H1 (cell line): ENCODE data around the gene INPP5E. TPM values are rescaled to one million over a fixed set of nuclear protein-coding genes. Genes with fewer than 3 reads are reported as not detected.

Experiments
- CTCF ChIA-PET: fragments of 300-600 bp; sonication (Branson Sonifier 250); formaldehyde crosslinking; loops from one replicate; lab custom pipeline; 2021; ENCODE audit not compliant: partially characterized antibody; lab: Charles Lee
- POLR2A ChIA-PET: fragments of 300-600 bp; sonication (Branson Sonifier 250); formaldehyde crosslinking; loops from one replicate; lab custom pipeline; 2021; ENCODE audit warnings: inconsistent platforms; ENCODE audit not compliant: partially characterized antibody; lab: Charles Lee
- DNase-seq, 2 experiments: peaks; one replicate each; pipeline versions ENCODE4 v3.0.0 to v3.0.0-alpha.2; 2010 to 2022; ENCODE audit warnings: low spot score in 2 of 2, low read depth in 1 of 2, mixed read lengths in 1 of 2
- FAIRE-seq: peaks from 2 replicates; lab custom pipeline; 2011; peaks lifted over from hg19 to GRCh38; lab: Jason Lieb, UNC
- H2AFZ ChIP-seq: 2 replicates; pipeline ENCODE4 v1.8.1; 2012; ENCODE audit warnings: low read length, inconsistent platforms
- H2AK5ac ChIP-seq: 2 replicates; pipeline ENCODE4 v1.6.1; 2013; ENCODE audit warnings: low read depth, low read length
- H2BK120ac ChIP-seq: replicated peaks from 2 replicates; pipeline ENCODE3; 2013; ENCODE audit warnings: low read depth, low read length, inconsistent platforms
- H2BK12ac ChIP-seq: 2 replicates; pipeline ENCODE4 v1.6.1; 2013; ENCODE audit warnings: low read depth, low read length
- H2BK15ac ChIP-seq: 2 replicates; pipeline ENCODE4 v1.6.1; 2013; ENCODE audit warnings: low read length
- H2BK20ac ChIP-seq: 2 replicates; pipeline ENCODE4 v1.6.1; 2013; ENCODE audit warnings: low read length
- H2BK5ac ChIP-seq: 2 replicates; pipeline ENCODE4 v1.6.1; 2013; ENCODE audit warnings: low read depth, low read length
- H3K14ac ChIP-seq: 2 replicates; pipeline ENCODE4 v1.6.1; 2013; ENCODE audit warnings: inconsistent platforms; ENCODE audit not compliant: insufficient read length
- H3K18ac ChIP-seq: 2 replicates; pipeline ENCODE4 v1.6.1; 2013; ENCODE audit warnings: low read length; ENCODE audit errors: extremely low read depth
- H3K23ac ChIP-seq: 2 replicates; pipeline ENCODE4 v1.6.1; 2013; ENCODE audit warnings: inconsistent platforms; ENCODE audit not compliant: insufficient read length
- H3K23me2 ChIP-seq: 2 replicates; pipeline ENCODE4 v1.6.1; 2013; ENCODE audit warnings: low read depth, low read length
- H3K27ac ChIP-seq: 2 replicates; pipeline ENCODE4 v1.6.1; 2011; ENCODE audit warnings: low read depth, low read length, inconsistent platforms
- H3K27me3 ChIP-seq, 4 experiments: replicated peaks in 1 of 4; 1 replicate in 1 of 4; 2 replicates in 3 of 4; pipeline versions ENCODE4 v1.6.1 to v1.8.1; 2011 to 2013; ENCODE audit warnings: low read length in 3 of 4, mild to moderate bottlenecking in 3 of 4, inconsistent platforms in 2 of 4, mixed read lengths in 2 of 4, moderate library complexity in 1 of 4; ENCODE audit not compliant: control insufficient read depth in 3 of 4, insufficient read depth in 3 of 4; ENCODE audit errors: extremely low read depth in 1 of 4
- H3K36me3 ChIP-seq, 4 experiments: 2 replicates each; pipeline versions ENCODE4 v1.6.1 to v1.8.1; 2011 to 2013; ENCODE audit warnings: mild to moderate bottlenecking in 4 of 4, low read length in 3 of 4, moderate library complexity in 2 of 4, control low read depth in 1 of 4, inconsistent platforms in 1 of 4; ENCODE audit not compliant: insufficient read depth in 4 of 4, control insufficient read depth in 2 of 4
- H3K4ac ChIP-seq: replicated peaks from 2 replicates; pipeline ENCODE3; 2013; ENCODE audit warnings: low read length, low read depth, mixed read lengths, inconsistent platforms; ENCODE audit not compliant: insufficient read length
- H3K4me1 ChIP-seq, 4 experiments: replicated peaks in 1 of 4; 1 replicate in 1 of 4; 2 replicates in 3 of 4; pipeline versions ENCODE4 v1.6.1 to v1.8.1; 2011 to 2013; ENCODE audit warnings: low read length in 3 of 4, inconsistent platforms in 2 of 4, mixed read lengths in 1 of 4; ENCODE audit not compliant: insufficient read depth in 4 of 4, control insufficient read depth in 3 of 4
- H3K4me2 ChIP-seq, 2 experiments: 2 replicates each; pipeline versions ENCODE4 v1.6.1 to v1.8.1; 2011 to 2013; ENCODE audit warnings: low read depth in 2 of 2, low read length in 2 of 2, control low read depth in 1 of 2, inconsistent platforms in 1 of 2, mild to moderate bottlenecking in 1 of 2; ENCODE audit not compliant: insufficient read depth in 1 of 2
- H3K4me3 ChIP-seq, 4 experiments: fragments of 200-600, 300-600 bp in 1 of 4; sonication (generic), shearing (Covaris generic), sonication (Bioruptor Twin) in 1 of 4; 2 replicates each; pipeline versions ENCODE4 v1.5.1 to v1.8.1; 2011 to 2016; ENCODE audit warnings: low read length in 4 of 4, low read depth in 3 of 4, control low read depth in 2 of 4, inconsistent platforms in 2 of 4, mild to moderate bottlenecking in 2 of 4, mixed read lengths in 1 of 4, moderate library complexity in 1 of 4; ENCODE audit not compliant: insufficient read depth in 2 of 4; ENCODE audit errors: extremely low read depth in 1 of 4
- H3K56ac ChIP-seq: replicated peaks from 2 replicates; pipeline ENCODE3; 2013; ENCODE audit warnings: low read depth, mild to moderate bottlenecking, mixed read lengths, low read length, inconsistent platforms; ENCODE audit not compliant: insufficient read length
- H3K79me1 ChIP-seq: 2 replicates; pipeline ENCODE4 v1.6.1; 2013; ENCODE audit warnings: low read depth, low read length, control low read depth
- H3K79me2 ChIP-seq, 2 experiments: 2 replicates each; pipeline versions ENCODE4 v1.6.1 to v1.8.1; 2012 to 2013; ENCODE audit warnings: low read length in 2 of 2, mild to moderate bottlenecking in 2 of 2, inconsistent platforms in 1 of 2; ENCODE audit not compliant: insufficient read depth in 2 of 2, control insufficient read depth in 1 of 2
- H3K9ac ChIP-seq, 4 experiments: replicated peaks in 1 of 4; 1 replicate in 1 of 4; 2 replicates in 3 of 4; pipeline versions ENCODE4 v1.6.1 to v1.8.1; 2011 to 2013; ENCODE audit warnings: low read depth in 3 of 4, low read length in 3 of 4, control low read depth in 2 of 4, mild to moderate bottlenecking in 2 of 4, moderate library complexity in 2 of 4, inconsistent platforms in 1 of 4; ENCODE audit errors: extremely low read depth in 1 of 4
- H3K9me3 ChIP-seq, 2 experiments: 2 replicates each; pipeline versions ENCODE4 v1.6.1 to v1.8.1; 2012 to 2013; ENCODE audit warnings: mild to moderate bottlenecking in 2 of 2, moderate library complexity in 2 of 2, control low read depth in 1 of 2, inconsistent platforms in 1 of 2, low read depth in 1 of 2, low read length in 1 of 2, mixed read lengths in 1 of 2; ENCODE audit not compliant: insufficient read depth in 2 of 2
- H4K20me1 ChIP-seq, 2 experiments: replicated peaks in 1 of 2; 2 replicates each; pipeline versions ENCODE3 to v1.8.1; 2011 to 2013; ENCODE audit warnings: inconsistent platforms in 2 of 2, low read length in 2 of 2, mild to moderate bottlenecking in 1 of 2; ENCODE audit not compliant: insufficient read depth in 2 of 2, control insufficient read depth in 1 of 2
- H4K5ac ChIP-seq: 2 replicates; pipeline ENCODE4 v1.6.1; 2013; ENCODE audit warnings: low read length, low read depth, mixed read lengths, inconsistent platforms; ENCODE audit not compliant: insufficient read length
- H4K8ac ChIP-seq: 2 replicates; pipeline ENCODE4 v1.8.0; 2013; ENCODE audit warnings: mild to moderate bottlenecking, moderate library complexity, low read length, inconsistent platforms; ENCODE audit not compliant: insufficient read depth; ENCODE audit errors: extremely low read depth
- H4K91ac ChIP-seq: replicated peaks from 2 replicates; pipeline ENCODE3; 2013; ENCODE audit warnings: low read length, mixed read lengths, inconsistent platforms; ENCODE audit not compliant: insufficient read length
- CEBPB ChIP-seq: IDR thresholded peaks from 2 replicates; pipeline ENCODE4 v1.6.1; 2012; ENCODE audit warnings: low read depth, low read length
- POLR2A ChIP-seq, 2 experiments: IDR thresholded peaks; 1 replicate in 1 of 2; 2 replicates in 1 of 2; pipeline ENCODE4 v1.6.1; 2011; ENCODE audit warnings: low read depth in 2 of 2, low read length in 2 of 2, mild to moderate bottlenecking in 2 of 2; ENCODE audit errors: control extremely low read depth in 1 of 2
- RBBP5 ChIP-seq: IDR thresholded peaks from 2 replicates; pipeline ENCODE4 v1.7.1; 2012; ENCODE audit warnings: low read depth, mild to moderate bottlenecking, inconsistent platforms, low read length, moderate library complexity, borderline replicate concordance
- WGBS, 2 experiments: shearing (Covaris generic) in 1 of 2; methylation state at CpG; one replicate each; pipeline versions ENCODE4 v1.1.6 to v1.1.7; 2013 to 2015; ENCODE audit warnings: low lambda C conversion rate in 2 of 2, mixed read lengths in 2 of 2, inconsistent platforms in 1 of 2, low coverage in 1 of 2, missing lambda C conversion rate in 1 of 2; ENCODE audit not compliant: insufficient replicate concordance in 2 of 2, insufficient coverage in 1 of 2, insufficient read length in 1 of 2; ENCODE audit errors: extremely low coverage in 1 of 2, missing lambda C conversion rate in 1 of 2; 5-methylcytosine and 5-hydroxymethylcytosine counted together
- polyA plus RNA-seq, 7 experiments: library from polyadenylated mRNA; depleted of rRNA in 3 of 7; stranded (reverse) in 5 of 7; unstranded in 2 of 7; fragments of >200 nt in 5 of 7; fragments of 200-250 nt in 2 of 7; gene quantifications; 1 replicate in 5 of 7; 2 replicates in 1 of 7; 4 replicates in 1 of 7; pipeline versions ENCODE4 v1.2.1 to v1.2.3, GENCODE V29; 2011 to 2013; ENCODE audit warnings: missing spikeins in 2 of 7, mixed read lengths in 2 of 7
- total RNA-seq: library from RNA; stranded (reverse); fragmentation: NEBNext Ultra II Directional; extraction: Animal tissue kit (Norgen Biotek cat#: 25700); gene quantifications from 2 replicates; pipeline ENCODE4 v1.2.1, GENCODE V29; 2021

Gene INPP5E
- total and polyA plus RNA-seq, 2 of the 8 experiments (the other 6 are each of a cell fraction or from before 2014, with no cell fraction given), result 8.7 to 11.3 TPM

DNA sequence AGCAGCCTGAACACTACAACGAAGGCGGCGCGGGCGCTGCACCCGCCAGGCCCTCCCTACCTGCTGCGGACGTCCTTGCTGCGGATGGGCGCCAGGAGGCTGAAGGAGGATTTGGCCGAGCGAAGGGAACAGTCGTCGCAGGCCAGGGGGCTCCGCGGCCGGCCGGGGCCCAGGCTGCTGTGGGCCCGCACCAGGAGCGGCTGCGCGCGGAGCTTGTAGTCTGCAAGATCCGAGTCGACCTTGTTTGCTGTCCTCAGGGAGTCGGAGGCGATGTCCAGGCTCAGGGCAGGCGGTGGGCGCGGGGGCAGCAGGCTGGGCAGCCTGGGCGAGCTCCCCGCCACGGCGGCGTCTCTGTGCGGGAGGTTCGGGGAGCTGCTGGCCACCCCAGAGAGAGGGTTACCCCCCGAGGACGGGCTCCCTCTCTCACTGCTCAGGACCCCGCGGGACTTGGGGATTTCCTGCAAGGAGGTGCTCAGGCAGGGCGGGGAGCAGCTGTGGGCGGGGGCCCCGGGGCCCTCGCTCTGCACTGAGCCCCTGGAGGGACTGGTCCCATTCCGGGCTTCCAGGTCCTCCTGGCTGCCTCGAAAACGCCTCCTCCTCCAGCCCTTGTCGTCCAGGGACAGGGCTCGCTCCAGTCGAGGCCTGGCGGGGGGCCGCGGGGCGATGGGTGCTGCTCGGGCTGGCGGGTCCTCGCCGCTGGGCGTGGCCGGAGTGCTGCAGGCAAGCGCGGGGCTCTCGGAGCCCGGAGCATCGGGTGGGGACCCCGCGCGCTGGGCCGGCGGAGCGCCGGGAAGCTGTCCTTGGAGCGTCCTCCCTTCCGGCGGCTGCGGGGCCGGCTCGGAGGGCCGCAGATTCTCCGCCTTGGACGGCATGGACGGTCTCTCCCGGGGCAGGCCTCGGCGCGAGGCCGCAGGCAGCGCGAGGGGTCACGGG lies 831 bp downstream of the INPP5E start:
- Histone ChIP-seq H3K36me3 (peaks cover 0 to 9% (median 5%) of the 10 kb centered on the region in 4 experiments; a peak in 5 of 8 replicates), H3K4ac (no peak overlapping the region), H3K18ac (no peak overlapping the region; the same call in 1 of the 2 replicates), H3K23me2 (peaks cover 9% of the 10 kb centered on the region; the same call in 1 of the 2 replicates), H2AK5ac (no peak overlapping the region), H4K20me1 (peaks cover 18 to 29% of the 10 kb centered on the region in 2 experiments), H2AFZ (no peak overlapping the region), H3K27me3 (peaks cover 0 to 2% (median 0%) of the 10 kb centered on the region in 4 experiments; a peak in 2 of 7 replicates), H2BK20ac (no peak overlapping the region), H3K56ac (no peak overlapping the region), H2BK120ac (no peak overlapping the region), H3K79me1 (peaks cover 13% of the 10 kb centered on the region), H3K4me3 (peak overlapping the region; percentile 74 to 89 (median 76)), H3K14ac (no peak overlapping the region), H2BK15ac (no peak overlapping the region), H3K79me2 (peaks cover 0 to 24% of the 10 kb centered on the region in 2 experiments; a peak in 1 of 4 replicates), H4K91ac (no peak overlapping the region), H3K4me1 (peaks cover 0 to 7% (median 3%) of the 10 kb centered on the region in 4 experiments; a peak in 1 of 7 replicates), H2BK5ac (no peak overlapping the region), H3K4me2 (peak overlapping the region; percentile 93 to 96), H3K9me3 (no peaks in the 10 kb centered on the region), H3K23ac (no peak overlapping the region), H4K8ac (0 out of 2 replicates have a peak overlapping the region, but pooled peaks have one; percentile 91), H4K5ac (no peak overlapping the region), H3K9ac (peak overlapping the region; percentile 51 to 74 (median 61)), H2BK12ac (no peak overlapping the region), H3K27ac (no peak overlapping the region; the same call in 1 of the 2 replicates)
- DNase-seq, result peak in 1 of 2 experiments; percentile 74
- FAIRE-seq, result no peak
- TF ChIP-seq CEBPB (no peak), POLR2A (IDR thresholded peaks at IDR 0.05; ENCODE audit: control extremely low read depth in 1 of 2, low read depth in 2 of 2, low read length in 2 of 2) (0 out of 3 replicates have a peak, but pooled peaks of 1 of the 2 experiments have one; percentile 2), RBBP5 (0 out of 2 replicates have a peak, but pooled peaks have one; percentile 29)
- ChIA-PET POLR2A (interaction anchor here (0.8 to 2.4 kb wide), 16 partner anchors 9 to 207 kb away, joined by 3 to 15 read pairs (median 3); partner anchors contain the start of genes CARD9, ENTR1, PMPCA and SNAPC4), CTCF (interaction anchor here (0.7 to 2.4 kb wide), 4 partner anchors 14 to 205 kb away, joined by 3 to 12 read pairs (median 5); no protein-coding TSS in a partner anchor)
- WGBS, 2 experiments, result 3% methylated on average over 64 of the region's 91 CpGs; no CpG with 5 or more reads in 1 of the 2 experiments
